ENCODE results near the gene NDUFV3. TPM values are rescaled to one million over a fixed set of nuclear protein-coding genes. Genes with fewer than 3 reads are reported as not detected.
"Not testable (repeated sequence)": the region's sequence is repeated elsewhere in the genome, so short reads cannot be mapped to it uniquely, and the experiment has no call there.

The NDUFV3 gene
- total and polyA plus RNA-seq, 4 donors, result 17.7 to 45.1 (median 28.2) TPM

DNA sequence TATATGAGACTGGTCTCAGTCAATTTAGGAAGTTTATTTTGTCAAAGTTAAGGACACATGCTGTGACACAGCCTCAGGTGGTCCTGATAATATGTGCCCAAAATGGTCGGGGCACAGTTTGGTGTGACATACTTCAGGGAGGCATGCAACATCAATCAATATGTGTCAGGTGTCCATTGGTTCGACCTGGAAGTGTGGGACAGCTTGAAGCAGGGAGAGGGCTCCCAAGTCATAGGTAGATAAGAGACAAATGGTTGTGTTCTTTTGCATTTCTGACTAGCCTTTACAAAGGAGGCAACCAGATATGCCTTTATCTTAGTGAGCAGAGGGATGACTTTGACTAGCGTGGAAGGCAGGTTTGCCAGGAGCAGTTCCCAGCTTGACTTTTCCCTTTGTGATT lies 36.9 kb downstream of the NDUFV3 start:
- H3K36me3 ChIP-seq (ENCODE audit: control insufficient read depth in 4 of 4, insufficient read depth in 4 of 4, low read length in 4 of 4), result no peaks in the 10 kb centered on the region
- no peak overlapping the region for H3K4me3 ChIP-seq
- H3K9me3 ChIP-seq (ENCODE audit: control insufficient read depth in 4 of 4, insufficient read depth in 3 of 4, low read length in 3 of 4), result no peaks in the 10 kb centered on the region
- no peak overlapping the region for H3K27ac ChIP-seq (ENCODE audit: low read depth in 1 of 2, low read length in 1 of 2)
- no peak overlapping the region for H3K9ac ChIP-seq (ENCODE audit: insufficient read depth in 1 of 2, low read length in 2 of 2)
- TF ChIP-seq, protein P1, sequence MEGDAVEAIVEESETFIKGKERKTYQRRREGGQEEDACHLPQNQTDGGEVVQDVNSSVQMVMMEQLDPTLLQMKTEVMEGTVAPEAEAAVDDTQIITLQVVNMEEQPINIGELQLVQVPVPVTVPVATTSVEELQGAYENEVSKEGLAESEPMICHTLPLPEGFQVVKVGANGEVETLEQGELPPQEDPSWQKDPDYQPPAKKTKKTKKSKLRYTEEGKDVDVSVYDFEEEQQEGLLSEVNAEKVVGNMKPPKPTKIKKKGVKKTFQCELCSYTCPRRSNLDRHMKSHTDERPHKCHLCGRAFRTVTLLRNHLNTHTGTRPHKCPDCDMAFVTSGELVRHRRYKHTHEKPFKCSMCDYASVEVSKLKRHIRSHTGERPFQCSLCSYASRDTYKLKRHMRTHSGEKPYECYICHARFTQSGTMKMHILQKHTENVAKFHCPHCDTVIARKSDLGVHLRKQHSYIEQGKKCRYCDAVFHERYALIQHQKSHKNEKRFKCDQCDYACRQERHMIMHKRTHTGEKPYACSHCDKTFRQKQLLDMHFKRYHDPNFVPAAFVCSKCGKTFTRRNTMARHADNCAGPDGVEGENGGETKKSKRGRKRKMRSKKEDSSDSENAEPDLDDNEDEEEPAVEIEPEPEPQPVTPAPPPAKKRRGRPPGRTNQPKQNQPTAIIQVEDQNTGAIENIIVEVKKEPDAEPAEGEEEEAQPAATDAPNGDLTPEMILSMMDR (IDR thresholded peaks at IDR 0.05; ENCODE audit: control extremely low read depth, extremely low read depth), result no peak
- peaks cover 0 to 24% (median 2%) of the 10 kb centered on the region in 5 donors for H3K4me1 ChIP-seq (ENCODE audit: control insufficient read depth in 5 of 5, insufficient read depth in 5 of 5, low read length in 5 of 5)
- DNase-seq, result no peak
- WGBS, 2 donors, result 65 to 77% methylated on average over 3 of the region's 3 CpGs
- H3K27me3 ChIP-seq (ENCODE audit: control insufficient read depth in 3 of 3, insufficient read depth in 3 of 3, low read length in 2 of 3), result no peaks in the 10 kb centered on the region
- no peak for ATAC-seq (ENCODE audit: insufficient read depth, low FRiP score)

DNA sequence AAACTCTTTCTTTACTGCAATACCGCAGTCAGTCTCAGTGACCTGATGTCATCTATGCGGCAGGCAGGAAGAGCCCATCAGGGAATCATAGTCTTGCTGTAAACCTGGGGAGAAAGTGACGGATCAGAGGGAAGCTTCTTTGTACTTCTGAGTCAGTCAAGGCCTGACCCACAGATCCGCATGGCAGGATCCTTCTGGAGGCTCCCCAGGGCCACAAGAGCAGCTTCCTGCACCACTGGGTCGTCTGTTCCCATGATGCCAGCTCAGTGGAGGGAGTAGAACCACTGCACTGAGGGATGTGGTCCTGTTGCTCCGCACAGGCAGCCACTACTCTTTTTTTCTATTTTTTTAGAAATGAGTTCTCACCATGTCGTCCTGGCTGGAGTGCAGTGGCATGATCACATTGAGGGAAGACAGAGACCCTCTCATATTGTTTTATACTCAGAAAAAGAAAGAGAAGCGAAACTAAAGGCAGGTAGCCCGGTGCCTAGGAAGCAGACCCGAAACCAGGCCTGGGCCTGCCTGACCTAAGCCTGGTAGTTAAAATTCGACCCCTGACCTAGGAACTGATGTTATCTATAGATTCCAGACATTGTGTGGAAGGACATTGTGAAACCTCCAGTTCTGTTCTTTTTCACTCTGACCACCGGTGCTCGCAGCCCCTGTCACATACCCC lies 38.6 kb downstream of the NDUFV3 start:
- WGBS, 2 donors, result 68 to 86% methylated on average over 13 of the region's 13 CpGs
- DNase-seq, result no peak

DNA sequence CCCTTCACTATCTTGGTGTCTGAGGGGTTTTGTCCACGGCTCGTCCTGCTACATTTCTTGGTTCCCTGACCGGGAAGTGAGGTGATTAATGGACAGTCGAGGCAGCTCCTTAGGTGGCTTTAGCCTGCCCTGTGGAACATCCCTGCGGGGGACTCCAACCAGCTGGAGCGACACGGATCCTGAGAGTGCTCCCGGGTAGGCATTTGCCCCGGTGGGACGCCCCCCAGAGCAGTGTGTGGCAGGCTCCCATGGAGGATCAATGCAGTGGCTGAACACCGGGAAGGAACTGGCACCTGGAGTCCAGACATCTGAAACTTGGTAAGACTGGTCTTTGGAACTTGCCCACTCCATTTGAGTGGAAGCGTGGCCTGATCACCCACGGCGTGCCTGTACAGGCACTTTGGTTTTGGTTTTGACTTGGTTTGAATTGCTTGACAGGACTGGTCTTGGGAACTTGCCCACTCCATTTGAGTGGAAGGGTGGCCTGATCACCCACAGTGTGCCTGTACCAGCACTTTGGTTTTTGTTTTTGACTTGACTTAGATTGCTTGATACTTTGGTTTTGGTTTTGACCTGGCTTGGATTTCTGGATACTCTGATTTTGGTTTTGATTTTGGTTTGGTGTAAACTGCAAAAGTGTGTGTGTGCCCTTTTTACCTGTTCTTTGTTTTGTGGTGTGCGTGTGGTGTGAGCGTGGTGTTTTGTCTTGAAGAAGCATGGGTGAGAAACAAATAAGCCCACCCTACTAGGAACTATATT lies 39.4 kb downstream of the NDUFV3 start:
- DNase-seq; H3K36me3 ChIP-seq (ENCODE audit: control insufficient read depth in 4 of 4, insufficient read depth in 4 of 4, low read length in 4 of 4); H3K9me3 ChIP-seq (ENCODE audit: control insufficient read depth in 4 of 4, insufficient read depth in 3 of 4, low read length in 3 of 4); H3K4me3 ChIP-seq; H3K27me3 ChIP-seq (ENCODE audit: control insufficient read depth in 3 of 3, insufficient read depth in 3 of 3, low read length in 2 of 3); ATAC-seq (ENCODE audit: insufficient read depth, low FRiP score); H3K27ac ChIP-seq (ENCODE audit: low read depth in 1 of 2, low read length in 1 of 2); H3K9ac ChIP-seq (ENCODE audit: insufficient read depth in 1 of 2, low read length in 2 of 2): not testable (repeated sequence)
- H3K4me1 ChIP-seq (ENCODE audit: control insufficient read depth in 5 of 5, insufficient read depth in 5 of 5, low read length in 5 of 5), result peaks cover 0 to 36% (median 9%) of the 10 kb centered on the region in 5 donors
- 91 to 95% methylated on average over 16 of the region's 16 CpGs for WGBS, 2 donors

More for the DNA sequence above, 38.6 kb downstream of the NDUFV3 start:
- peaks cover 0 to 28% (median 4%) of the 10 kb centered on the region in 5 donors for H3K4me1 ChIP-seq (ENCODE audit: control insufficient read depth in 5 of 5, insufficient read depth in 5 of 5, low read length in 5 of 5)
- TF ChIP-seq, protein P1 (IDR thresholded peaks at IDR 0.05; ENCODE audit: control extremely low read depth, extremely low read depth), result no peak
- no peak overlapping the region for H3K9ac ChIP-seq (ENCODE audit: insufficient read depth in 1 of 2, low read length in 2 of 2)
- H3K9me3 ChIP-seq (ENCODE audit: control insufficient read depth in 4 of 4, insufficient read depth in 3 of 4, low read length in 3 of 4), result no peaks in the 10 kb centered on the region
- H3K27me3 ChIP-seq (ENCODE audit: control insufficient read depth in 3 of 3, insufficient read depth in 3 of 3, low read length in 2 of 3), result no peaks in the 10 kb centered on the region
- H3K4me3 ChIP-seq, result no peak overlapping the region
- ATAC-seq (ENCODE audit: insufficient read depth, low FRiP score), result no peak
- H3K36me3 ChIP-seq (ENCODE audit: control insufficient read depth in 4 of 4, insufficient read depth in 4 of 4, low read length in 4 of 4), result no peaks in the 10 kb centered on the region
- no peak overlapping the region for H3K27ac ChIP-seq (ENCODE audit: low read depth in 1 of 2, low read length in 1 of 2)

DNA sequence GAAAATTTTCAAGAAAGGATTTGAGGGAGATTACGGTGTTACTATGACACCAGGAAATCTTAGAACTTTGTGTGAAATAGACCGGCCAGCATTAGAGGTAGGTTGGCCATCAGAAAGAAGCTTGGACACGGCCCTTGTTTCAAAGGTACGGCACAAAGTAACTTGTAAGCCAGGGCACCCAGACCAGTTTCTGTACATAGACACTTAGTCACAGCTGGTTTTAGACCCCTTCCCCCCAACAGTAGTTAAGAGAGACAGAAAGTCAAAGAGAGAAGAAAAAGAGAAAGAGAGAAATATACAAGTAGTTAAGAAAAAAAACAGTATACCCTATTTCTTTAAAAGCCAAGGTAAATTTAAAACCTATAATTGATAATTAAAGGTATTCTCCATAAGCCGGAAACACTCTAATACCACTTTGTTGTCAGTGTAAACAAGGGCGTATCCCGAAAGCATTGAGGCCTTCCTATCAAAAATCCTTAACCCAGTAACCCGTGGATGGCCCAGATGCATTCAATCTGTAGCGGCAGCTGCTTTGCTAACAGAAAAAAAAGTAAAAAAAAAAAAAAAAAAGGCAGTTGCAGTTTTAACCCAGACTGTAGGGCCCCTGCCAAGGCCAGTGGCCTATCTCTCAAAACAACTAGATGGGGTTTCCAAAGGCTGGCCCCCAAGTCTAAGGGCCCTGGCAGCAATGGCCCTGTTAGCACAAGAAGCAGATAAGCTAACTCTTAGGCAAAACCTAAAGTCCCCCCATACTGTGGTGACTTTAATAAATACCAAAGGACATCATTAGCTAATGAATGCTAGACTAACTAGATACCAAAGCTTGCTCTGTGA lies 40.2 kb downstream of the NDUFV3 start:
- peak; percentile 18 to 84 (median 40) for DNase-seq
- H3K27me3 ChIP-seq (ENCODE audit: control insufficient read depth in 3 of 3, insufficient read depth in 3 of 3, low read length in 2 of 3); H3K36me3 ChIP-seq (ENCODE audit: control insufficient read depth in 4 of 4, insufficient read depth in 4 of 4, low read length in 4 of 4); H3K4me3 ChIP-seq; H3K27ac ChIP-seq (ENCODE audit: low read depth in 1 of 2, low read length in 1 of 2); ATAC-seq (ENCODE audit: insufficient read depth, low FRiP score); H3K9me3 ChIP-seq (ENCODE audit: control insufficient read depth in 4 of 4, insufficient read depth in 3 of 4, low read length in 3 of 4): not testable (repeated sequence)
- H3K4me1 ChIP-seq (ENCODE audit: control insufficient read depth in 5 of 5, insufficient read depth in 5 of 5, low read length in 5 of 5), result peaks cover 0 to 43% (median 14%) of the 10 kb centered on the region in 5 donors
- peak overlapping the region in 1 of 2 donors; percentile 8 for H3K9ac ChIP-seq (ENCODE audit: insufficient read depth in 1 of 2, low read length in 2 of 2)
- 55 to 81% methylated on average over 7 to 9 of the region's 9 CpGs for WGBS, 2 donors

DNA sequence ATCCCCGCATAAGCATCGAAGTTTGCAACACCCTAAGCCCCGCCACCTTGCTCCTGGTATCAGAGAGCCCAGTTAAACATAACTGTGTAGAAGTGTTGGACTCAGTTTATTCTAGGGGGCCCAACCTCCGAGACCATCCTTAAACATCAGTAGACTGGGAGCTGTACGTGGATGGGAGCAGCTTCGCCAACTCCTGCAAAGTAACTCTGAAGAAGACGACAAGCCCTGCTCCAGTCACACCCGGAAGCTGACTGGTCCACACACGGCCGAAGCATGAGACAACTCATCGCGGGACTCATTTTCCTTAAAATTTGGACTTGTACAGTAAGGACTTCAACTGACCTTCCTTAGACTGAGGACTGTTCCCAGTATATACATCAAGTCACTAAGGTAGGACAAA lies 40.9 kb downstream of the NDUFV3 start:
- H3K27ac ChIP-seq (ENCODE audit: low read depth in 1 of 2, low read length in 1 of 2); H3K9ac ChIP-seq (ENCODE audit: insufficient read depth in 1 of 2, low read length in 2 of 2); H3K36me3 ChIP-seq (ENCODE audit: control insufficient read depth in 4 of 4, insufficient read depth in 4 of 4, low read length in 4 of 4); H3K27me3 ChIP-seq (ENCODE audit: control insufficient read depth in 3 of 3, insufficient read depth in 3 of 3, low read length in 2 of 3); H3K9me3 ChIP-seq (ENCODE audit: control insufficient read depth in 4 of 4, insufficient read depth in 3 of 4, low read length in 3 of 4); H3K4me3 ChIP-seq; ATAC-seq (ENCODE audit: insufficient read depth, low FRiP score); DNase-seq: not testable (repeated sequence)
- 94 to 96% methylated on average over 12 of the region's 12 CpGs for WGBS, 2 donors
- peaks cover 0 to 49% (median 14%) of the 10 kb centered on the region in 5 donors for H3K4me1 ChIP-seq (ENCODE audit: control insufficient read depth in 5 of 5, insufficient read depth in 5 of 5, low read length in 5 of 5)

DNA sequence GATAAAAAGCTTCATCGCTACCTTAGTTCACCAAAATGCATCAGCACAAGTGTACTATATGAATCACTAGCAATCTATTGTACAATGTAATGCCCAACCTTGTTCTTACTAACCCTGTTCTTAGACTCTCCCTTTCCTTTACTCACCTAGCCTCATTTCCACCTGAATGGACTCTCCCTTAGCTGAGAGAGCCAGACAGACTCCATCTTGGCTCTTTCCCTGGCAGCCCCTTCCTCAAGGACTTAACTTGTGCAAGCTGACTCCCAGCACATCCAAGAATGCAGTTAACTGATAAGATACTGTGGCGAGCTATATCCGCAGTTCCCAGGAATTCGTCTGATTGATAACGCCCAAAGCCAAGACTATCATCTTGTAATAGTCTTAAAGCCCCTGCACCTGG lies 43.3 kb downstream of the NDUFV3 start:
- Histone ChIP-seq H3K9ac (ENCODE audit: insufficient read depth in 1 of 2, low read length in 2 of 2) (peak overlapping the region in 1 of 2 donors; percentile 42), H3K4me1 (ENCODE audit: control insufficient read depth in 5 of 5, insufficient read depth in 5 of 5, low read length in 5 of 5) (peaks cover 0 to 60% (median 14%) of the 10 kb centered on the region in 5 donors)
- not testable (repeated sequence) for DNase-seq; H3K36me3 ChIP-seq (ENCODE audit: control insufficient read depth in 4 of 4, insufficient read depth in 4 of 4, low read length in 4 of 4); H3K4me3 ChIP-seq; ATAC-seq (ENCODE audit: insufficient read depth, low FRiP score); H3K9me3 ChIP-seq (ENCODE audit: control insufficient read depth in 4 of 4, insufficient read depth in 3 of 4, low read length in 3 of 4); H3K27me3 ChIP-seq (ENCODE audit: control insufficient read depth in 3 of 3, insufficient read depth in 3 of 3, low read length in 2 of 3); H3K27ac ChIP-seq (ENCODE audit: low read depth in 1 of 2, low read length in 1 of 2)
- WGBS, 2 donors, result 86 to 96% methylated on average over 1 to 5 of the region's 5 CpGs
